HG03045 (cell line): ENCODE data around the gene INSYN1.

Source experiments
- ATAC-seq: cut with Tn5 transposase; IDR thresholded peaks from one replicate; pipeline ENCODE4 v1.9.1; 2021; ENCODE audit warnings: mild to moderate bottlenecking, moderate library complexity; ENCODE audit not compliant: unreplicated experiment

INSYN1 gene

GRCh38 chr15:73779974-73780373 is 26.8 kb upstream of the INSYN1 start:
- ATAC-seq: no peak

- ATAC-seq: no peak
These were observed 24.6 kb upstream of the INSYN1 start for GRCh38 chr15:73777741-73778140.

GRCh38 chr15:73773428-73773827 is 20.3 kb upstream of the INSYN1 start:
- ATAC-seq: no peak

- no peak for ATAC-seq
These were observed 18.4 kb upstream of the INSYN1 start for GRCh38 chr15:73771385-73772045.

- no peak for ATAC-seq
These were observed 16.9 kb upstream of the INSYN1 start for GRCh38 chr15:73770050-73770449.

GRCh38 chr15:73767806-73768501 is 14.8 kb upstream of the INSYN1 start:
- no peak for ATAC-seq

GRCh38 chr15:73766598-73766997 is 13.4 kb upstream of the INSYN1 start:
- ATAC-seq: no peak

GRCh38 chr15:73765778-73766177 is 12.6 kb upstream of the INSYN1 start:
- ATAC-seq: no peak

GRCh38 chr15:73763931-73764330 is 10.8 kb upstream of the INSYN1 start:
- ATAC-seq: no peak

GRCh38 chr15:73760330-73761329 is 7.5 kb upstream of the INSYN1 start:
- ATAC-seq: no peak

- ATAC-seq: no peak
These were observed 5.3 kb upstream of the INSYN1 start for GRCh38 chr15:73758461-73758860.

GRCh38 chr15:73757571-73757970 is 4.4 kb upstream of the INSYN1 start:
- no peak for ATAC-seq

GRCh38 chr15:73756947-73757513 is 3.9 kb upstream of the INSYN1 start:
- ATAC-seq: no peak

- no peak for ATAC-seq
These were observed 3.2 kb upstream of the INSYN1 start for GRCh38 chr15:73756390-73756789.

- ATAC-seq: no peak
These were observed 2.8 kb upstream of the INSYN1 start for GRCh38 chr15:73755946-73756345.

- no peak for ATAC-seq
These were observed 2.3 kb upstream of the INSYN1 start for GRCh38 chr15:73755481-73755880.

GRCh38 chr15:73754461-73754860 is 1.3 kb upstream of the INSYN1 start:
- ATAC-seq: no peak

GRCh38 chr15:73752806-73753193 is 351 bp downstream of the INSYN1 start:
- no peak for ATAC-seq

GRCh38 chr15:73751899-73752805 is 999 bp downstream of the INSYN1 start:
- ATAC-seq: no peak

- ATAC-seq: no peak
These were observed 1.6 kb downstream of the INSYN1 start for GRCh38 chr15:73751511-73751898.
